ENCODE data around the gene THBS1. TPM values are rescaled to one million over a fixed set of nuclear protein-coding genes. Genes with fewer than 3 reads are reported as not detected.

Gene THBS1
- total RNA-seq, 2 experiments from 2014 or later, result 9.5 to 10.5 TPM

DNA sequence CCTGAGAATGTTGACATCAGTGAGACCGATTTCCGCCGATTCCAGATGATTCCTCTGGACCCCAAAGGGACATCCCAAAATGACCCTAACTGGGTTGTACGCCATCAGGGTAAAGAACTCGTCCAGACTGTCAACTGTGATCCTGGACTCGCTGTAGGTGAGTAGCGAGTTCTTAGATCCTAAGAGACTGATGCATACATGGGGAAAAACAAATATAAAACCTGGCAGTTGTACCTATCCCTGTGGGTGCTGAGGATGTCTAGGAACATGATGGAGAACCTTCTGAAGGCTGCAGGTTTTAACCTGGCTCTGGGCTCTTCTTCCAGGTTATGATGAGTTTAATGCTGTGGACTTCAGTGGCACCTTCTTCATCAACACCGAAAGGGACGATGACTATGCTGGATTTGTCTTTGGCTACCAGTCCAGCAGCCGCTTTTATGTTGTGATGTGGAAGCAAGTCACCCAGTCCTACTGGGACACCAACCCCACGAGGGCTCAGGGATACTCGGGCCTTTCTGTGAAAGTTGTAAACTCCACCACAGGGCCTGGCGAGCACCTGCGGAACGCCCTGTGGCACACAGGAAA is 12.3 kb downstream of the THBS1 start:
- Mint-ChIP-seq H3K27ac (no peak overlapping the region), H3K27me3 (peaks cover 4% of the 10 kb centered on the region), H3K36me3 (ENCODE audit: low read depth) (no peaks in the 10 kb centered on the region), H3K4me3 (no peak overlapping the region), H3K9me3 (no peaks in the 10 kb centered on the region), H3K4me1 (ENCODE audit: low read depth) (no peaks in the 10 kb centered on the region)
- ATAC-seq (ENCODE audit: poor library complexity) (no peak), DNase-seq (no peak)
- Histone ChIP-seq H3K9me3 (ENCODE audit: control insufficient read depth in 1 of 2, insufficient read depth in 1 of 2, low read length in 2 of 2) (peaks cover 0 to 10% of the 10 kb centered on the region in 2 experiments), H3K27ac (ENCODE audit: low read depth in 1 of 2, low read length in 2 of 2) (no peak overlapping the region), H3K4me3 (ENCODE audit: low read length) (no peak overlapping the region), H3K27me3 (ENCODE audit: control insufficient read depth in 1 of 2, insufficient read depth in 2 of 2, low read length in 2 of 2) (no peaks in the 10 kb centered on the region), H3K4me1 (ENCODE audit: insufficient read depth, low read length) (no peaks in the 10 kb centered on the region), H3K36me3 (ENCODE audit: insufficient read depth, low read length) (no peaks in the 10 kb centered on the region)
- TF ChIP-seq, protein P1, sequence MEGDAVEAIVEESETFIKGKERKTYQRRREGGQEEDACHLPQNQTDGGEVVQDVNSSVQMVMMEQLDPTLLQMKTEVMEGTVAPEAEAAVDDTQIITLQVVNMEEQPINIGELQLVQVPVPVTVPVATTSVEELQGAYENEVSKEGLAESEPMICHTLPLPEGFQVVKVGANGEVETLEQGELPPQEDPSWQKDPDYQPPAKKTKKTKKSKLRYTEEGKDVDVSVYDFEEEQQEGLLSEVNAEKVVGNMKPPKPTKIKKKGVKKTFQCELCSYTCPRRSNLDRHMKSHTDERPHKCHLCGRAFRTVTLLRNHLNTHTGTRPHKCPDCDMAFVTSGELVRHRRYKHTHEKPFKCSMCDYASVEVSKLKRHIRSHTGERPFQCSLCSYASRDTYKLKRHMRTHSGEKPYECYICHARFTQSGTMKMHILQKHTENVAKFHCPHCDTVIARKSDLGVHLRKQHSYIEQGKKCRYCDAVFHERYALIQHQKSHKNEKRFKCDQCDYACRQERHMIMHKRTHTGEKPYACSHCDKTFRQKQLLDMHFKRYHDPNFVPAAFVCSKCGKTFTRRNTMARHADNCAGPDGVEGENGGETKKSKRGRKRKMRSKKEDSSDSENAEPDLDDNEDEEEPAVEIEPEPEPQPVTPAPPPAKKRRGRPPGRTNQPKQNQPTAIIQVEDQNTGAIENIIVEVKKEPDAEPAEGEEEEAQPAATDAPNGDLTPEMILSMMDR (IDR thresholded peaks at IDR 0.05), result no peak
- intact Hi-C loops (cut with DNase I, micrococcal nuclease), result loop anchor here in 1 of 2 experiments (5.0 kb wide), 2 partner anchors 89 to 164 kb away; no protein-coding TSS in a partner anchor
- ChIA-PET POLR2A (no interaction called here), CTCF (interaction anchor here (0.6 to 2.3 kb wide), 3 partner anchors 10 to 164 kb away, joined by 3 to 18 read pairs (median 3); no protein-coding TSS in a partner anchor)

DNA sequence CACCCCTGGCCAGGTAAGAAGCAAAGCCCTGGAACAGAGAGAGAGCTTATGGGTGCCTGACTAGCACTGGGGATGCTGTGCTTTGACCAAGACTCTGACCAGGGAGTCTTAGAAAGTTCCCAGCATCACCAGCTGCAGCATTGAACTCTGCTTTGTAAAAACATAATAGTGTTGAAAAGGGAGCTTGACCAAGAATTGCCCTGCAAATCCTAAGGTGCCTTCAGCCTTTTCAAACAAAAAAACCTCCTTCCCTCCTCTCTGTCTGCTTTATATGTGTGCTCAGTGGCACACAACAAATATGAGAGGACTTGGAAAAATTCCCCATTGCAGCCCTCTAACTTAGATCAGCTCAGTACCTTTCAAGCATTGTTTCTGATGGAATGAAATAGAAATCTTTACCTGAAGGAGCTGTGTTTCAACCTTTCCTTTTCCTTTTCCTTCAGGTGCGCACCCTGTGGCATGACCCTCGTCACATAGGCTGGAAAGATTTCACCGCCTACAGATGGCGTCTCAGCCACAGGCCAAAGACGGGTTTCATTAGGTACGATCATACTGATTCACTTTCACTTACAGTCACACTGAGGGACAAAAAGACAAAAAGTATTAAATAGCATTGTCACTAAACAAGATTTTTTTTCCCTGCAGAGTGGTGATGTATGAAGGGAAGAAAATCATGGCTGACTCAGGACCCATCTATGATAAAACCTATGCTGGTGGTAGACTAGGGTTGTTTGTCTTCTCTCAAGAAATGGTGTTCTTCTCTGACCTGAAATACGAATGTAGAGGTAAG is 13.0 kb downstream of the THBS1 start:
- peak in 6 of 14 experiments; percentile 10 to 72 (median 56) for DNase-seq
- Histone ChIP-seq H3K27ac (ENCODE audit: low read depth in 1 of 2, low read length in 2 of 2) (no peak overlapping the region), H3K4me1 (ENCODE audit: insufficient read depth, low read length) (no peaks in the 10 kb centered on the region), H3K27me3 (ENCODE audit: control insufficient read depth in 1 of 2, insufficient read depth in 2 of 2, low read length in 2 of 2) (no peaks in the 10 kb centered on the region), H3K36me3 (ENCODE audit: insufficient read depth, low read length) (no peaks in the 10 kb centered on the region), H3K9me3 (ENCODE audit: control insufficient read depth in 1 of 2, insufficient read depth in 1 of 2, low read length in 2 of 2) (peaks cover 0 to 10% of the 10 kb centered on the region in 2 experiments), H3K4me3 (ENCODE audit: low read length) (no peak overlapping the region)
- intact Hi-C loops (cut with DNase I, micrococcal nuclease), result loop anchor here in 1 of 2 experiments (5.0 kb wide), 2 partner anchors 88 to 163 kb away; no protein-coding TSS in a partner anchor
- H3K27me3 Mint-ChIP-seq, result peaks cover 4% of the 10 kb centered on the region
- H3K36me3 Mint-ChIP-seq (ENCODE audit: low read depth), result no peaks in the 10 kb centered on the region
- no peak overlapping the region for H3K27ac Mint-ChIP-seq
- CTCF ChIA-PET, result interaction anchor here (0.6 to 2.3 kb wide), 5 partner anchors 10 to 163 kb away, joined by 3 to 18 read pairs (median 3); no protein-coding TSS in a partner anchor
- no peak overlapping the region for H3K4me3 Mint-ChIP-seq
- H3K4me1 Mint-ChIP-seq (ENCODE audit: low read depth), result no peaks in the 10 kb centered on the region
- H3K9me3 Mint-ChIP-seq, result no peaks in the 10 kb centered on the region
- POLR2A ChIA-PET, result no interaction called here
- TF ChIP-seq, protein P1 (IDR thresholded peaks at IDR 0.05), result peak; percentile 38
- ATAC-seq (ENCODE audit: poor library complexity), result no peak

DNA sequence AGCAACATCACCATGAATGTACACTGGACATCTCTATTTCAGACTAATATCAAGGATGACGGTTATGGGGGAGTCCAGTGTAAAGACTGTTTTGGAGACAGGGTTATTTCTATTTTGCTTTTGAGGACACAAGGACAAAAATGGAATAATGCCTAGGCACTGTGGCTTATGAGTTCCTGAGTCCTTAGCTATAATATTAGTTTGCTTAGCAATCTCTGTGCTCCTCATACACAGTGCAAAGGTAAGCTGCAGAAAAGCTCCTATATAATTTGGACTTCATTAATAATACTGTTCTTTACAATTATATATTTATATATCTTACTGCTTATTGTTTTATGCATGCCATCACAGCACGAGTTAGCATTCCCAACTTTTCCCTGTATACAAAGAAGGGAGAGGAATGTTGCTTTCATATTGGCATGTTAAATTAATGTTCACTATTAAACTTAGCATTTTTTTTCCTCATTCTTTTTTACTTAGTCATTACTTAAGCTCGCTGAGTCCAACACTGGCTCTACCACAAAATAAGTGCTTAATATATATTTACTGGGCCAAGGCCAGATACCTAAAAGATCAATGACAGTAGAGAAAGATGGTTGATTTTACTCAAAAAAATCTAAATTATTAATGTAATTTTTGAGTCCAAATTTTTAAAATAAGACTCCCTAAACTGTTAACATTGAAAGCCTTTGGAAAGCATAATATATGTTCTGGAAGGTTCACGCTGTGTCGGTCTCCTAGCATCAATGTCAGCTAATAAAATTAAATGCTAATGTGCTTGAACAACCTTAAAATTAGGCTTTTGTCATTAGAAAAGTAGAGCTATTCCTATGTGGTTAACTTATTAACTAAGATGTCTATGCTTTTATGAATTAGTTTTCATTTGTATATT is 13.8 kb downstream of the THBS1 start:
- H3K27ac Mint-ChIP-seq, result no peak overlapping the region
- CTCF ChIA-PET, result interaction anchor here (0.6 to 2.3 kb wide), 4 partner anchors 29 to 360 kb away, joined by 3 to 18 read pairs (median 3); no protein-coding TSS in a partner anchor

More for the DNA sequence above, 13.8 kb downstream of the THBS1 start:
- Mint-ChIP-seq H3K9me3 (no peaks in the 10 kb centered on the region), H3K4me1 (ENCODE audit: low read depth) (no peaks in the 10 kb centered on the region), H3K4me3 (no peak overlapping the region), H3K36me3 (ENCODE audit: low read depth) (no peaks in the 10 kb centered on the region), H3K27me3 (peaks cover 4% of the 10 kb centered on the region)
- no peak overlapping the region for H3K27ac ChIP-seq (ENCODE audit: low read depth in 1 of 2, low read length in 2 of 2)
- ATAC-seq (ENCODE audit: poor library complexity), result no peak
- no peak overlapping the region for H3K4me3 ChIP-seq (ENCODE audit: low read length)
- POLR2A ChIA-PET, result no interaction called here
- H3K36me3 ChIP-seq (ENCODE audit: insufficient read depth, low read length), result no peaks in the 10 kb centered on the region
- H3K4me1 ChIP-seq (ENCODE audit: insufficient read depth, low read length), result no peaks in the 10 kb centered on the region
- no peak for DNase-seq
- H3K9me3 ChIP-seq (ENCODE audit: control insufficient read depth in 1 of 2, insufficient read depth in 1 of 2, low read length in 2 of 2), result peaks cover 0 to 6% of the 10 kb centered on the region in 2 experiments
- intact Hi-C loops (cut with DNase I, micrococcal nuclease), result loop anchor here in 1 of 2 experiments (5.0 kb wide), 2 partner anchors 88 to 163 kb away; no protein-coding TSS in a partner anchor
- no peaks in the 10 kb centered on the region for H3K27me3 ChIP-seq (ENCODE audit: control insufficient read depth in 1 of 2, insufficient read depth in 2 of 2, low read length in 2 of 2)
- TF ChIP-seq, protein P1 (IDR thresholded peaks at IDR 0.05), result no peak

All from CD4-positive, alpha-beta T cell (primary cell).